Central memory CD8-positive, alpha-beta T cell (primary cell): ENCODE measurements around the gene LDLRAD4.

Experiments
- ATAC-seq: fragments of 150-1000 bp; cut with Tn5 transposase; replicated peaks from 2 replicates; pipeline ENCODE4 v1.10.0; 2022; ENCODE audit warnings: mild to moderate bottlenecking, moderate FRiP score, moderate number of reproducible peaks; ENCODE audit not compliant: poor library complexity, severe bottlenecking; ENCODE audit errors: extremely low read depth
- DNase-seq, 2 donors: peaks; one replicate each; pipeline ENCODE4 v3.0.0; 2021; ENCODE audit warnings: low spot score in 2 of 2
- H3K27ac Mint-ChIP-seq: one replicate; pipeline ENCODE4 v1.8.0; 2022; ENCODE audit warnings: low read depth, mild to moderate bottlenecking, moderate library complexity, mixed read lengths
- H3K27me3 Mint-ChIP-seq: one replicate; pipeline ENCODE4 v1.8.0; 2022; ENCODE audit warnings: mixed read lengths
- H3K36me3 Mint-ChIP-seq: one replicate; pipeline ENCODE4 v1.8.0; 2022; ENCODE audit warnings: mild to moderate bottlenecking, moderate library complexity, mixed read lengths; ENCODE audit not compliant: insufficient read depth
- H3K4me1 Mint-ChIP-seq: one replicate; pipeline ENCODE4 v1.8.0; 2022; ENCODE audit warnings: mixed read lengths
- H3K4me3 Mint-ChIP-seq: one replicate; pipeline ENCODE4 v1.8.0; 2022; ENCODE audit warnings: mild to moderate bottlenecking, moderate library complexity, mixed read lengths
- H3K9me3 Mint-ChIP-seq: one replicate; pipeline ENCODE4 v1.8.0; 2022; ENCODE audit warnings: mixed read lengths

The LDLRAD4 gene

GRCh38 chr18:13409997-13410396 is 191.4 kb downstream of the LDLRAD4 start:
- Mint-ChIP-seq H3K27me3 (no peaks in the 10 kb centered on the region), H3K27ac (no peak overlapping the region), H3K4me1 (no peaks in the 10 kb centered on the region), H3K36me3 (no peaks in the 10 kb centered on the region), H3K4me3 (no peak overlapping the region), H3K9me3 (no peaks in the 10 kb centered on the region)
- no peak for ATAC-seq
- no peak for DNase-seq

- DNase-seq = no peak
- Mint-ChIP-seq H3K36me3 (no peaks in the 10 kb centered on the region), H3K27me3 (no peaks in the 10 kb centered on the region), H3K27ac (no peak overlapping the region), H3K9me3 (no peaks in the 10 kb centered on the region), H3K4me3 (no peak overlapping the region), H3K4me1 (no peaks in the 10 kb centered on the region)
- ATAC-seq = no peak
These were observed 191.9 kb downstream of the LDLRAD4 start for GRCh38 chr18:13410471-13410870.

GRCh38 chr18:13412017-13412416 is 193.5 kb downstream of the LDLRAD4 start:
- Mint-ChIP-seq H3K27me3 (no peaks in the 10 kb centered on the region), H3K4me1 (no peaks in the 10 kb centered on the region), H3K27ac (no peak overlapping the region), H3K9me3 (no peaks in the 10 kb centered on the region), H3K36me3 (no peaks in the 10 kb centered on the region), H3K4me3 (no peak overlapping the region)
- DNase-seq (no peak), ATAC-seq (no peak)

GRCh38 chr18:13412901-13413300 is 194.3 kb downstream of the LDLRAD4 start:
- ATAC-seq (no peak), DNase-seq (no peak)
- Mint-ChIP-seq H3K4me3 (no peak overlapping the region), H3K36me3 (no peaks in the 10 kb centered on the region), H3K9me3 (no peaks in the 10 kb centered on the region), H3K4me1 (no peaks in the 10 kb centered on the region), H3K27me3 (no peaks in the 10 kb centered on the region), H3K27ac (no peak overlapping the region)

GRCh38 chr18:13414102-13414501 is 195.5 kb downstream of the LDLRAD4 start:
- ATAC-seq = no peak
- H3K27me3 Mint-ChIP-seq = no peaks in the 10 kb centered on the region
- no peak overlapping the region for H3K27ac Mint-ChIP-seq
- no peak overlapping the region for H3K4me3 Mint-ChIP-seq
- H3K4me1 Mint-ChIP-seq = no peaks in the 10 kb centered on the region
- no peaks in the 10 kb centered on the region for H3K9me3 Mint-ChIP-seq
- H3K36me3 Mint-ChIP-seq = no peaks in the 10 kb centered on the region
- DNase-seq = no peak

- no peak for ATAC-seq
These were observed 196.0 kb downstream of the LDLRAD4 start for GRCh38 chr18:13414521-13414920.

GRCh38 chr18:13415736-13416135 is 197.2 kb downstream of the LDLRAD4 start:
- Mint-ChIP-seq H3K27ac (no peak overlapping the region), H3K9me3 (no peaks in the 10 kb centered on the region), H3K27me3 (no peaks in the 10 kb centered on the region), H3K36me3 (no peaks in the 10 kb centered on the region), H3K4me3 (no peak overlapping the region), H3K4me1 (no peaks in the 10 kb centered on the region)
- ATAC-seq = no peak
- no peak for DNase-seq

More at GRCh38 chr18:13414521-13414920, 196.0 kb downstream of the LDLRAD4 start:
- no peak for DNase-seq
- no peaks in the 10 kb centered on the region for H3K27me3 Mint-ChIP-seq
- H3K4me3 Mint-ChIP-seq = no peak overlapping the region
- H3K9me3 Mint-ChIP-seq = no peaks in the 10 kb centered on the region
- H3K36me3 Mint-ChIP-seq = no peaks in the 10 kb centered on the region
- no peak overlapping the region for H3K27ac Mint-ChIP-seq
- H3K4me1 Mint-ChIP-seq = no peaks in the 10 kb centered on the region

GRCh38 chr18:13416208-13416607 is 197.6 kb downstream of the LDLRAD4 start:
- Mint-ChIP-seq H3K9me3 (no peaks in the 10 kb centered on the region), H3K27me3 (no peaks in the 10 kb centered on the region), H3K27ac (no peak overlapping the region), H3K36me3 (no peaks in the 10 kb centered on the region), H3K4me3 (no peak overlapping the region), H3K4me1 (no peaks in the 10 kb centered on the region)
- ATAC-seq = no peak
- DNase-seq = no peak

GRCh38 chr18:13416848-13417247 is 198.3 kb downstream of the LDLRAD4 start:
- ATAC-seq (no peak), DNase-seq (no peak)
- Mint-ChIP-seq H3K36me3 (no peaks in the 10 kb centered on the region), H3K4me1 (no peaks in the 10 kb centered on the region), H3K27ac (no peak overlapping the region), H3K4me3 (no peak overlapping the region), H3K9me3 (no peaks in the 10 kb centered on the region), H3K27me3 (no peaks in the 10 kb centered on the region)

GRCh38 chr18:13418013-13418710 is 199.6 kb downstream of the LDLRAD4 start:
- ATAC-seq = no peak
- Mint-ChIP-seq H3K4me3 (no peak overlapping the region), H3K4me1 (no peaks in the 10 kb centered on the region), H3K36me3 (no peaks in the 10 kb centered on the region), H3K9me3 (no peaks in the 10 kb centered on the region), H3K27me3 (no peaks in the 10 kb centered on the region), H3K27ac (no peak overlapping the region)
- no peak for DNase-seq

- no peaks in the 10 kb centered on the region for H3K4me1 Mint-ChIP-seq
- no peak overlapping the region for H3K27ac Mint-ChIP-seq
- ATAC-seq (no peak), DNase-seq (no peak)
- no peaks in the 10 kb centered on the region for H3K9me3 Mint-ChIP-seq
- H3K4me3 Mint-ChIP-seq = no peak overlapping the region
- no peaks in the 10 kb centered on the region for H3K36me3 Mint-ChIP-seq
- no peaks in the 10 kb centered on the region for H3K27me3 Mint-ChIP-seq
These were observed 202.6 kb downstream of the LDLRAD4 start for GRCh38 chr18:13420969-13421686.

GRCh38 chr18:13422541-13423147 is 204.1 kb downstream of the LDLRAD4 start:
- H3K4me3 Mint-ChIP-seq = no peak overlapping the region
- no peaks in the 10 kb centered on the region for H3K27me3 Mint-ChIP-seq
- H3K27ac Mint-ChIP-seq = no peak overlapping the region
- no peak for ATAC-seq
- no peaks in the 10 kb centered on the region for H3K9me3 Mint-ChIP-seq
- H3K4me1 Mint-ChIP-seq = no peaks in the 10 kb centered on the region
- H3K36me3 Mint-ChIP-seq = no peaks in the 10 kb centered on the region
- DNase-seq = no peak

- Mint-ChIP-seq H3K27ac (no peak overlapping the region), H3K27me3 (no peaks in the 10 kb centered on the region), H3K4me3 (no peak overlapping the region), H3K9me3 (no peaks in the 10 kb centered on the region), H3K36me3 (no peaks in the 10 kb centered on the region), H3K4me1 (no peaks in the 10 kb centered on the region)
- ATAC-seq (no peak), DNase-seq (no peak)
These were observed 204.8 kb downstream of the LDLRAD4 start for GRCh38 chr18:13423352-13423751.
